NCI-H146 (cell line): Measurements from ENCODE around the gene TBC1D1.

ENCODE experiments used
- DNase-seq: peaks from one replicate; lab custom pipeline; 2025; lab: John Stamatoyannopoulos, UW

The TBC1D1 gene

GRCh38 chr4:37924946-37925345 is 34.1 kb downstream of the TBC1D1 start:
- DNase-seq: no peak

GRCh38 chr4:37927434-37927833 is 36.5 kb downstream of the TBC1D1 start:
- DNase-seq: no peak

GRCh38 chr4:37928426-37929416 is 37.8 kb downstream of the TBC1D1 start:
- no peak for DNase-seq

GRCh38 chr4:37934096-37934495 is 43.2 kb downstream of the TBC1D1 start:
- no peak for DNase-seq

- no peak for DNase-seq
These were observed 43.7 kb downstream of the TBC1D1 start for GRCh38 chr4:37934609-37935008.

GRCh38 chr4:37935026-37935425 is 44.1 kb downstream of the TBC1D1 start:
- no peak for DNase-seq

- DNase-seq: no peak
These were observed 46.1 kb downstream of the TBC1D1 start for GRCh38 chr4:37936889-37937498.

GRCh38 chr4:37938208-37938607 is 47.3 kb downstream of the TBC1D1 start:
- DNase-seq: no peak

- no peak for DNase-seq
These were observed 55.8 kb downstream of the TBC1D1 start for GRCh38 chr4:37946503-37947179.

- no peak for DNase-seq
These were observed 57.7 kb downstream of the TBC1D1 start for GRCh38 chr4:37948542-37948941.

GRCh38 chr4:37949636-37950426 is 58.9 kb downstream of the TBC1D1 start:
- no peak for DNase-seq

GRCh38 chr4:37951461-37952352 is 60.8 kb downstream of the TBC1D1 start:
- no peak for DNase-seq

- no peak for DNase-seq
These were observed 62.3 kb downstream of the TBC1D1 start for GRCh38 chr4:37953156-37953555.

- DNase-seq: no peak
These were observed 62.9 kb downstream of the TBC1D1 start for GRCh38 chr4:37953620-37954293.

GRCh38 chr4:37956941-37957340 is 66.1 kb downstream of the TBC1D1 start:
- DNase-seq: no peak

- no peak for DNase-seq
These were observed 68.0 kb downstream of the TBC1D1 start for GRCh38 chr4:37958932-37959331.

- no peak for DNase-seq
These were observed 69.2 kb downstream of the TBC1D1 start, which contains the start of gene PTTG2 for GRCh38 chr4:37960098-37960497. TSS of gene PTTG2 (plus strand) at chr4:37960398. CDS start at chr4:37960435, 37 bp downstream.

GRCh38 chr4:37960679-37961450 is 70.0 kb downstream of the TBC1D1 start:
- no peak for DNase-seq

GRCh38 chr4:37964734-37965457 is 74.0 kb downstream of the TBC1D1 start:
- no peak for DNase-seq
